GM23338 (cell line): Measurements from ENCODE around the gene ZNF492. TPM values are rescaled to one million over a fixed set of nuclear protein-coding genes. Genes with fewer than 3 reads are reported as not detected.

Experiments used
- ATAC-seq: fragments of 200-7000 bp; cut with Tn5 transposase; 3 replicates; pipeline ENCODE4 v1.9.1; 2020
- DNase-seq: peaks from one replicate; pipeline ENCODE4 v3.0.0-alpha.2; 2015; ENCODE audit warnings: low spot score
- H2AFZ ChIP-seq: fragments of 200-600 bp; sonication (generic); 2 replicates; pipeline ENCODE4 v1.8.0; 2016; ENCODE audit warnings: antibody characterized with exemption, mild to moderate bottlenecking, moderate library complexity
- H3F3A ChIP-seq: fragments of 200-600 bp; sonication (generic); replicated peaks from 2 replicates; pipeline ENCODE4 v1.8.0; 2017; ENCODE audit warnings: antibody characterized with exemption, mixed run types, low read depth
- H3K27ac ChIP-seq: fragments of 200-600 bp; sonication (generic); 2 replicates; pipeline ENCODE4 v1.6.1; 2016; ENCODE audit warnings: low read depth
- H3K27me3 ChIP-seq: fragments of 200-600 bp; sonication (generic); 2 replicates; pipeline ENCODE4 v1.8.0; 2016; ENCODE audit warnings: mild to moderate bottlenecking, mixed run types, moderate library complexity; ENCODE audit not compliant: insufficient read depth
- H3K36me3 ChIP-seq: fragments of 200-600 bp; sonication (generic); 2 replicates; pipeline ENCODE4 v1.8.0; 2016; ENCODE audit warnings: mild to moderate bottlenecking; ENCODE audit not compliant: insufficient read depth
- H3K4me1 ChIP-seq: fragments of 200-600 bp; sonication (generic); 2 replicates; pipeline ENCODE4 v1.8.0; 2016; ENCODE audit warnings: mild to moderate bottlenecking, moderate library complexity; ENCODE audit not compliant: insufficient read depth
- H3K4me2 ChIP-seq: fragments of 200-600 bp; sonication (generic); 2 replicates; pipeline ENCODE4 v1.7.1; 2017; ENCODE audit warnings: mixed run types
- H3K4me3 ChIP-seq: fragments of 200-600 bp; sonication (generic); 2 replicates; pipeline ENCODE4 v1.6.1; 2016; ENCODE audit warnings: mixed run types
- H3K79me2 ChIP-seq: fragments of 200-600 bp; sonication (generic); replicated peaks from 2 replicates; pipeline ENCODE4 v1.8.0; 2017; ENCODE audit warnings: mild to moderate bottlenecking; ENCODE audit not compliant: insufficient read depth
- H3K9me2 ChIP-seq: fragments of 200-600 bp; sonication (generic); 2 replicates; pipeline ENCODE4 v1.8.0; 2017; ENCODE audit not compliant: insufficient read depth
- H4K20me1 ChIP-seq: fragments of 200-600 bp; sonication (generic); replicated peaks from 2 replicates; pipeline ENCODE4 v1.8.0; 2017; ENCODE audit warnings: mild to moderate bottlenecking; ENCODE audit not compliant: insufficient read depth
- H3K27ac Mint-ChIP-seq: 2 replicates; pipeline ENCODE4 v1.8.0; 2020; ENCODE audit warnings: inconsistent platforms, mild to moderate bottlenecking, moderate library complexity, mixed read lengths
- H3K27me3 Mint-ChIP-seq: 3 replicates; pipeline ENCODE4 v1.8.0; 2022; ENCODE audit warnings: low read depth, mild to moderate bottlenecking, moderate library complexity, mixed read lengths, inconsistent platforms; ENCODE audit not compliant: insufficient read depth, poor library complexity
- H3K36me3 Mint-ChIP-seq: 3 replicates; pipeline ENCODE4 v1.8.0; 2021; ENCODE audit warnings: low read depth, mild to moderate bottlenecking, inconsistent platforms, moderate library complexity, mixed read lengths
- H3K4me1 Mint-ChIP-seq: 3 replicates; pipeline ENCODE4 v1.8.0; 2020; ENCODE audit warnings: mild to moderate bottlenecking, inconsistent platforms, mixed read lengths
- H3K4me3 Mint-ChIP-seq: 3 replicates; pipeline ENCODE4 v1.8.0; 2021; ENCODE audit warnings: moderate library complexity, mild to moderate bottlenecking, inconsistent platforms, mixed read lengths
- H3K9me3 Mint-ChIP-seq: 3 replicates; pipeline ENCODE4 v1.8.0; 2020; ENCODE audit warnings: moderate library complexity, mild to moderate bottlenecking, inconsistent platforms, mixed read lengths
- CREB1 ChIP-seq: fragments of 250-450 bp; sonication (Bioruptor Pico); IDR thresholded peaks from 2 replicates; pipeline ENCODE4 v1.5.0; 2020; ENCODE audit warnings: low read depth, mild to moderate bottlenecking, moderate library complexity
- EZH2phosphoT487 ChIP-seq: fragments of 200-600 bp; sonication (generic); IDR thresholded peaks from one replicate; pipeline ENCODE4 v1.8.1; 2018; ENCODE audit warnings: antibody characterized with exemption; ENCODE audit not compliant: unreplicated experiment
- NANOG ChIP-seq: IDR thresholded peaks from 2 replicates; pipeline ENCODE4 v1.6.1; 2016; ENCODE audit warnings: antibody characterized with exemption, borderline replicate concordance
- POLR2AphosphoS5 ChIP-seq: IDR thresholded peaks from 2 replicates; pipeline ENCODE4 v1.6.1; 2016; ENCODE audit warnings: antibody characterized with exemption, low read depth
- polyA plus RNA-seq: library from polyadenylated mRNA; unstranded; fragments of >200 nt; fragmentation: Nextera tagmentation; extraction: Ambion mirVana; gene quantifications from 2 replicates; pipeline ENCODE4 v1.2.1, GENCODE V29; 2016
- total RNA-seq: library from RNA; depleted of rRNA; stranded (reverse); fragments of >200 nt; shearing (Covaris generic); gene quantifications from 2 replicates; pipeline ENCODE4 v1.2.3, GENCODE V29; 2014
- TF ChIP-seq, protein P1 (sequence below): IDR thresholded peaks from 2 replicates; pipeline ENCODE4 v1.6.1; 2016; ENCODE audit warnings: antibody characterized with exemption
- TF ChIP-seq, protein P2 (sequence below), 2 experiments: fragments of 200-600 bp in 1 of 2; sonication (generic) in 1 of 2; conservative IDR thresholded peaks; 2 replicates each; pipeline versions ENCODE4 v1.5.1 to v1.6.1; 2016 to 2017; ENCODE audit warnings: antibody characterized with exemption in 2 of 2, low read depth in 2 of 2, mild to moderate bottlenecking in 2 of 2, moderate library complexity in 1 of 2
- TF ChIP-seq, protein P3 (sequence below): fragments of 250-450 bp; sonication (Bioruptor Pico); IDR thresholded peaks from 2 replicates; pipeline ENCODE4 v1.5.0; 2020; ENCODE audit warnings: mild to moderate bottlenecking, moderate library complexity
- TF ChIP-seq, protein P4 (sequence below): IDR thresholded peaks from one replicate; pipeline ENCODE4 v1.6.1; 2018; ENCODE audit warnings: antibody characterized with exemption; ENCODE audit not compliant: unreplicated experiment

Gene ZNF492
- total and polyA plus RNA-seq, 2 experiments from 2014 or later = 0.21 to 0.26 TPM

DNA sequence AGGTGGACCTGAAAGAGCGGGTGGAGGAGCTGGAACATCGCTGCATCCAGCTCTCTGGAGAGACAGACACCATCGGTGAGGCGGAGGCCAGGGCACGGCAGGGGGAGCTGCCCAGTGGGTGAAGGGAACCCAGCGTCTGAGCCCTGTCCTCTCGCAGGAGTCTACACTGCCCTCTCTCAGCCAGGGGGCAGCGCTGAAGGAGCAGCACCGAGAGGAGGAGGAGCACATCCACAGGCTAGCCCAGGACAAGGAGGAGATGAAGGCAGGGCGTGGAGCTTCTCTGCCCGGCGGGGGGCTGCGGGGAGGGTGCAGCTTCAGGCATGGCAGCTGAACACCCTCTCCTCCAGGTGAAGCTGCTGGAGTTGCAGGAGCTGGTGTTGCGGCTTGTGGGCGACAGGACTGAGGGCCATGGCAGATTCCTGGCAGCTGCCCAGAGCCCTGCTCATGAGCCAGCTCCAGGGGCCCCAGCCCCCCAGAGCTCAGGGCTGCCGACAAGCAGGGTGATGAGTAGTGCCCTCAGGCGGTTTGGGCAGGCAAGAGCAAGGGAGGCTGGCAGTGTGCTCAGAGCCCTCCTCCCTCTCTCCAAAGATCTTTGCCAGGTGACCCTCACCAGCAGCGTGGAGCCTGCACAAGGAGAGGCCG lies 31.4 kb upstream of the ZNF492 start:
- H3K4me2 ChIP-seq = no peak overlapping the region
- no peaks in the 10 kb centered on the region for H3K79me2 ChIP-seq
- no peaks in the 10 kb centered on the region for H3F3A ChIP-seq
- TF ChIP-seq CREB1 = no peak
- TF ChIP-seq, protein P1, sequence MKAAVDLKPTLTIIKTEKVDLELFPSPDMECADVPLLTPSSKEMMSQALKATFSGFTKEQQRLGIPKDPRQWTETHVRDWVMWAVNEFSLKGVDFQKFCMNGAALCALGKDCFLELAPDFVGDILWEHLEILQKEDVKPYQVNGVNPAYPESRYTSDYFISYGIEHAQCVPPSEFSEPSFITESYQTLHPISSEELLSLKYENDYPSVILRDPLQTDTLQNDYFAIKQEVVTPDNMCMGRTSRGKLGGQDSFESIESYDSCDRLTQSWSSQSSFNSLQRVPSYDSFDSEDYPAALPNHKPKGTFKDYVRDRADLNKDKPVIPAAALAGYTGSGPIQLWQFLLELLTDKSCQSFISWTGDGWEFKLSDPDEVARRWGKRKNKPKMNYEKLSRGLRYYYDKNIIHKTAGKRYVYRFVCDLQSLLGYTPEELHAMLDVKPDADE = no peak
- TF ChIP-seq EZH2phosphoT487 = no peak
- TF ChIP-seq, protein P2, sequence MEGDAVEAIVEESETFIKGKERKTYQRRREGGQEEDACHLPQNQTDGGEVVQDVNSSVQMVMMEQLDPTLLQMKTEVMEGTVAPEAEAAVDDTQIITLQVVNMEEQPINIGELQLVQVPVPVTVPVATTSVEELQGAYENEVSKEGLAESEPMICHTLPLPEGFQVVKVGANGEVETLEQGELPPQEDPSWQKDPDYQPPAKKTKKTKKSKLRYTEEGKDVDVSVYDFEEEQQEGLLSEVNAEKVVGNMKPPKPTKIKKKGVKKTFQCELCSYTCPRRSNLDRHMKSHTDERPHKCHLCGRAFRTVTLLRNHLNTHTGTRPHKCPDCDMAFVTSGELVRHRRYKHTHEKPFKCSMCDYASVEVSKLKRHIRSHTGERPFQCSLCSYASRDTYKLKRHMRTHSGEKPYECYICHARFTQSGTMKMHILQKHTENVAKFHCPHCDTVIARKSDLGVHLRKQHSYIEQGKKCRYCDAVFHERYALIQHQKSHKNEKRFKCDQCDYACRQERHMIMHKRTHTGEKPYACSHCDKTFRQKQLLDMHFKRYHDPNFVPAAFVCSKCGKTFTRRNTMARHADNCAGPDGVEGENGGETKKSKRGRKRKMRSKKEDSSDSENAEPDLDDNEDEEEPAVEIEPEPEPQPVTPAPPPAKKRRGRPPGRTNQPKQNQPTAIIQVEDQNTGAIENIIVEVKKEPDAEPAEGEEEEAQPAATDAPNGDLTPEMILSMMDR (conservative IDR thresholded peaks at IDR 0.05; ENCODE audit: low read depth in 2 of 2) = no peak
- TF ChIP-seq, protein P3, sequence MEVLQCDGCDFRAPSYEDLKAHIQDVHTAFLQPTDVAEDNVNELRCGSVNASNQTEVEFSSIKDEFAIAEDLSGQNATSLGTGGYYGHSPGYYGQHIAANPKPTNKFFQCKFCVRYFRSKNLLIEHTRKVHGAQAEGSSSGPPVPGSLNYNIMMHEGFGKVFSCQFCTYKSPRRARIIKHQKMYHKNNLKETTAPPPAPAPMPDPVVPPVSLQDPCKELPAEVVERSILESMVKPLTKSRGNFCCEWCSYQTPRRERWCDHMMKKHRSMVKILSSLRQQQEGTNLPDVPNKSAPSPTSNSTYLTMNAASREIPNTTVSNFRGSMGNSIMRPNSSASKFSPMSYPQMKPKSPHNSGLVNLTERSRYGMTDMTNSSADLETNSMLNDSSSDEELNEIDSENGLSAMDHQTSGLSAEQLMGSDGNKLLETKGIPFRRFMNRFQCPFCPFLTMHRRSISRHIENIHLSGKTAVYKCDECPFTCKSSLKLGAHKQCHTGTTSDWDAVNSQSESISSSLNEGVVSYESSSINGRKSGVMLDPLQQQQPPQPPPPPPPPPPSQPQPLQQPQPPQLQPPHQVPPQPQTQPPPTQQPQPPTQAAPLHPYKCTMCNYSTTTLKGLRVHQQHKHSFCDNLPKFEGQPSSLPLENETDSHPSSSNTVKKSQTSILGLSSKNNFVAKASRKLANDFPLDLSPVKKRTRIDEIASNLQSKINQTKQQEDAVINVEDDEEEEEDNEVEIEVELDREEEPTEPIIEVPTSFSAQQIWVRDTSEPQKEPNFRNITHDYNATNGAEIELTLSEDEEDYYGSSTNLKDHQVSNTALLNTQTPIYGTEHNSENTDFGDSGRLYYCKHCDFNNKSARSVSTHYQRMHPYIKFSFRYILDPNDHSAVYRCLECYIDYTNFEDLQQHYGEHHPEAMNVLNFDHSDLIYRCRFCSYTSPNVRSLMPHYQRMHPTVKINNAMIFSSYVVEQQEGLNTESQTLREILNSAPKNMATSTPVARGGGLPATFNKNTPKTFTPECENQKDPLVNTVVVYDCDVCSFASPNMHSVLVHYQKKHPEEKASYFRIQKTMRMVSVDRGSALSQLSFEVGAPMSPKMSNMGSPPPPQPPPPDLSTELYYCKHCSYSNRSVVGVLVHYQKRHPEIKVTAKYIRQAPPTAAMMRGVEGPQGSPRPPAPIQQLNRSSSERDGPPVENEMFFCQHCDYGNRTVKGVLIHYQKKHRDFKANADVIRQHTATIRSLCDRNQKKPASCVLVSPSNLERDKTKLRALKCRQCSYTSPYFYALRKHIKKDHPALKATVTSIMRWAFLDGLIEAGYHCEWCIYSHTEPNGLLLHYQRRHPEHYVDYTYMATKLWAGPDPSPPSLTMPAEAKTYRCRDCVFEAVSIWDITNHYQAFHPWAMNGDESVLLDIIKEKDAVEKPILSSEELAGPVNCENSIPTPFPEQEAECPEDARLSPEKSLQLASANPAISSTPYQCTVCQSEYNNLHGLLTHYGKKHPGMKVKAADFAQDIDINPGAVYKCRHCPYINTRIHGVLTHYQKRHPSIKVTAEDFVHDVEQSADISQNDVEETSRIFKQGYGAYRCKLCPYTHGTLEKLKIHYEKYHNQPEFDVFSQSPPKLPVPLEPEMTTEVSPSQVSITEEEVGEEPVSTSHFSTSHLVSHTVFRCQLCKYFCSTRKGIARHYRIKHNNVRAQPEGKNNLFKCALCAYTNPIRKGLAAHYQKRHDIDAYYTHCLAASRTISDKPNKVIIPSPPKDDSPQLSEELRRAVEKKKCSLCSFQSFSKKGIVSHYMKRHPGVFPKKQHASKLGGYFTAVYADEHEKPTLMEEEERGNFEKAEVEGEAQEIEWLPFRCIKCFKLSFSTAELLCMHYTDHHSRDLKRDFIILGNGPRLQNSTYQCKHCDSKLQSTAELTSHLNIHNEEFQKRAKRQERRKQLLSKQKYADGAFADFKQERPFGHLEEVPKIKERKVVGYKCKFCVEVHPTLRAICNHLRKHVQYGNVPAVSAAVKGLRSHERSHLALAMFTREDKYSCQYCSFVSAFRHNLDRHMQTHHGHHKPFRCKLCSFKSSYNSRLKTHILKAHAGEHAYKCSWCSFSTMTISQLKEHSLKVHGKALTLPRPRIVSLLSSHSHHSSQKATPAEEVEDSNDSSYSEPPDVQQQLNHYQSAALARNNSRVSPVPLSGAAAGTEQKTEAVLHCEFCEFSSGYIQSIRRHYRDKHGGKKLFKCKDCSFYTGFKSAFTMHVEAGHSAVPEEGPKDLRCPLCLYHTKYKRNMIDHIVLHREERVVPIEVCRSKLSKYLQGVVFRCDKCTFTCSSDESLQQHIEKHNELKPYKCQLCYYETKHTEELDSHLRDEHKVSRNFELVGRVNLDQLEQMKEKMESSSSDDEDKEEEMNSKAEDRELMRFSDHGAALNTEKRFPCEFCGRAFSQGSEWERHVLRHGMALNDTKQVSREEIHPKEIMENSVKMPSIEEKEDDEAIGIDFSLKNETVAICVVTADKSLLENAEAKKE = no peak
- TF ChIP-seq, protein P4, sequence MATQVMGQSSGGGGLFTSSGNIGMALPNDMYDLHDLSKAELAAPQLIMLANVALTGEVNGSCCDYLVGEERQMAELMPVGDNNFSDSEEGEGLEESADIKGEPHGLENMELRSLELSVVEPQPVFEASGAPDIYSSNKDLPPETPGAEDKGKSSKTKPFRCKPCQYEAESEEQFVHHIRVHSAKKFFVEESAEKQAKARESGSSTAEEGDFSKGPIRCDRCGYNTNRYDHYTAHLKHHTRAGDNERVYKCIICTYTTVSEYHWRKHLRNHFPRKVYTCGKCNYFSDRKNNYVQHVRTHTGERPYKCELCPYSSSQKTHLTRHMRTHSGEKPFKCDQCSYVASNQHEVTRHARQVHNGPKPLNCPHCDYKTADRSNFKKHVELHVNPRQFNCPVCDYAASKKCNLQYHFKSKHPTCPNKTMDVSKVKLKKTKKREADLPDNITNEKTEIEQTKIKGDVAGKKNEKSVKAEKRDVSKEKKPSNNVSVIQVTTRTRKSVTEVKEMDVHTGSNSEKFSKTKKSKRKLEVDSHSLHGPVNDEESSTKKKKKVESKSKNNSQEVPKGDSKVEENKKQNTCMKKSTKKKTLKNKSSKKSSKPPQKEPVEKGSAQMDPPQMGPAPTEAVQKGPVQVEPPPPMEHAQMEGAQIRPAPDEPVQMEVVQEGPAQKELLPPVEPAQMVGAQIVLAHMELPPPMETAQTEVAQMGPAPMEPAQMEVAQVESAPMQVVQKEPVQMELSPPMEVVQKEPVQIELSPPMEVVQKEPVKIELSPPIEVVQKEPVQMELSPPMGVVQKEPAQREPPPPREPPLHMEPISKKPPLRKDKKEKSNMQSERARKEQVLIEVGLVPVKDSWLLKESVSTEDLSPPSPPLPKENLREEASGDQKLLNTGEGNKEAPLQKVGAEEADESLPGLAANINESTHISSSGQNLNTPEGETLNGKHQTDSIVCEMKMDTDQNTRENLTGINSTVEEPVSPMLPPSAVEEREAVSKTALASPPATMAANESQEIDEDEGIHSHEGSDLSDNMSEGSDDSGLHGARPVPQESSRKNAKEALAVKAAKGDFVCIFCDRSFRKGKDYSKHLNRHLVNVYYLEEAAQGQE = no peak
- TF ChIP-seq POLR2AphosphoS5 = no peak
- TF ChIP-seq NANOG = no peak
- no peak overlapping the region for H2AFZ ChIP-seq
- Mint-ChIP-seq H3K9me3 (peaks cover 95% of the 10 kb centered on the region), H3K4me3 (no peak overlapping the region), H3K27ac (no peak overlapping the region), H3K4me1 (no peaks in the 10 kb centered on the region), H3K27me3 (peaks cover 9% of the 10 kb centered on the region), H3K36me3 (peaks cover 55% of the 10 kb centered on the region)
- H3K4me1 ChIP-seq = no peaks in the 10 kb centered on the region
- H3K27ac ChIP-seq = no peak overlapping the region
- H3K4me3 ChIP-seq = no peak overlapping the region
- H3K9me2 ChIP-seq = no peaks in the 10 kb centered on the region
- no peaks in the 10 kb centered on the region for H3K27me3 ChIP-seq
- H4K20me1 ChIP-seq = no peaks in the 10 kb centered on the region
- no peaks in the 10 kb centered on the region for H3K36me3 ChIP-seq
- no peak for ATAC-seq
- no peak for DNase-seq
